Activated gamma-delta T cell (primary cell): Measurements from ENCODE around the gene SIRT3.

ENCODE experiments used
- DNase-seq: peaks from one replicate; lab custom pipeline; 2025; lab: John Stamatoyannopoulos, UW
- total RNA-seq, 2 donors: gene quantifications; one replicate each; lab custom pipeline; 2026; lab: John Stamatoyannopoulos, UW

SIRT3 gene
- 31.2 to 39.1 reads per million in 2 donors for total RNA-seq

GRCh38 chr11:235997-236773 is at the start of gene SIRT3:
TSS of gene SIRT3 (minus strand) at chr11:236342. CDS start at chr11:236328, 14 bp downstream.
- peak; percentile 81 for DNase-seq

- no peak for DNase-seq
Observed at GRCh38 chr11:285894-286220, 49.7 kb upstream of the SIRT3 start.

- no peak for DNase-seq
Observed at GRCh38 chr11:285021-285893, 49.1 kb upstream of the SIRT3 start.

- no peak for DNase-seq
Observed at GRCh38 chr11:284105-285020, 48.2 kb upstream of the SIRT3 start.

GRCh38 chr11:283405-284104 is 47.4 kb upstream of the SIRT3 start:
- DNase-seq = no peak

- DNase-seq = no peak
Observed at GRCh38 chr11:282630-283360, 46.7 kb upstream of the SIRT3 start.

GRCh38 chr11:282171-282570 is 46.0 kb upstream of the SIRT3 start:
- no peak for DNase-seq

- no peak for DNase-seq
Observed at GRCh38 chr11:281486-282161, 45.5 kb upstream of the SIRT3 start.

GRCh38 chr11:280706-281485 is 44.8 kb upstream of the SIRT3 start:
- no peak for DNase-seq

- DNase-seq = no peak
Observed at GRCh38 chr11:279966-280705, 44.0 kb upstream of the SIRT3 start.

GRCh38 chr11:279040-279965 is 43.2 kb upstream of the SIRT3 start:
- DNase-seq = no peak

- no peak for DNase-seq
Observed at GRCh38 chr11:278001-278951, 42.1 kb upstream of the SIRT3 start, which contains the start of gene NLRP6. TSS of gene NLRP6 (plus strand) at chr11:278407. CDS start at chr11:278570, 163 bp downstream.

GRCh38 chr11:276219-276618 is 40.1 kb upstream of the SIRT3 start:
- no peak for DNase-seq

- no peak for DNase-seq
Observed at GRCh38 chr11:272931-273198, 36.7 kb upstream of the SIRT3 start.

GRCh38 chr11:272195-272930 is 36.2 kb upstream of the SIRT3 start:
- no peak for DNase-seq

GRCh38 chr11:271319-271715 is 35.2 kb upstream of the SIRT3 start:
- no peak for DNase-seq
